ENCODE results near the gene PRAC1. TPM values are rescaled to one million over a fixed set of nuclear protein-coding genes. Genes with fewer than 3 reads are reported as not detected.

PRAC1 gene
- total RNA-seq, 4 donors from 2014 or later = not detected

DNA sequence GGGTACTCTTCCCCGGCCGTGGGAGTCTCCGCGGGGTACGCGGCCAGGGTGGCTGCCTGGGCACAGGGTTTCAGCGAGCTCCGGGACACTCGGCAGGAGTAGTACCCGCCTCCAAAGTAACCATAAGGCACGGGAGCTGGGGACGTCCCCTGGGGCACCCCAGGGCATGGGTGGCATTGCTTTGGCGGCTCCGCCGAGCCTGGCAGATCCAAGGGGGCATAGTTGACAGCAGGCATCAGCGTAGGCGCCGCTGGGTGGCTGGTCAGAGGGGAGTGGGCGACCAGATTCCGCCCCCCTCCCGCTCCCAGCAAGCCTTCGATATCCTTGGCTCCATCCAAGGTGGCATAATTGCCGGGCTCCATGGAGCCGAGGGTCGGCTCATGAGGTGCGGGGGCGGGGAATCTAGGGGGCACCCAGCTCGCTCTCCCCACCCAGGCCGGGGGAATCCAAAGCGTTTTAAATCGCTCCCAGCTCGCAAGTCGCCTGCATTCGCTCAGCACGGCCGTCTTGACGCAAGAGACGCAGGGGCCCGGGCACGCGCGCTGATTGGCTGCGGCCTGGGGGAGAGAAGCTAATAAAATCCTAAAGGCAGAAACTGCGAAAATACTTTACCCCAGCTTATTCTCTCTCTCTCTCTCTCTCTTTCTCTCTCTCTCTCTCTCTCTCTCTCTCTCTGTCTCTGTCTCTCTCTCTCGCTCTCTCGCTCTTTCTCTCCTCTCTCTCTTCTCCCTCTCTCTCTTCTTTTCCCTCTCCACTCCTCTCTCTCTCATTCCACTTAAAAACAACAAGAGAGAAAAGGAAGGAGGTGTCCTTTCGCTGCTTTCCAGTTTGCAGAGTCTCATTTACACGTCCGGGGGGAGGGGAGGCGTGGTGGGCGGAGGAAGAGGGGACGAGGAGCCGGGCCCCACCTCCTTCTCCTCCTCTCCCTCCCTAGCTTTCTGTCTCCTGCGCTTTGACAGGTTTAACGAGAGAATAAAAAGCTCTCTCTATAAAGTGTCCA lies 6.2 kb upstream of the PRAC1 start, which contains the start of gene HOXB13:
Gene HOXB13, minus strand, starts transcription at position 519 of the 1,000 bp plus-strand sequence. Its CDS starts 157 bp downstream, at position 362.
- WGBS, 2 donors = 4 to 6% methylated on average over 50 to 52 of the region's 55 CpGs
- no peak for DNase-seq (ENCODE audit: low spot score in 2 of 2)
- H3K4me3 ChIP-seq (ENCODE audit: low read depth, poor library complexity, severe bottlenecking) = no peak within 1 kb of the TSS
- intact Hi-C loops (cut with DNase I; ENCODE audit: low total_unique reads) = no loop called here
- TF ChIP-seq POLR2A (IDR thresholded peaks at IDR 0.05) = no peak
- TF ChIP-seq, protein P1, sequence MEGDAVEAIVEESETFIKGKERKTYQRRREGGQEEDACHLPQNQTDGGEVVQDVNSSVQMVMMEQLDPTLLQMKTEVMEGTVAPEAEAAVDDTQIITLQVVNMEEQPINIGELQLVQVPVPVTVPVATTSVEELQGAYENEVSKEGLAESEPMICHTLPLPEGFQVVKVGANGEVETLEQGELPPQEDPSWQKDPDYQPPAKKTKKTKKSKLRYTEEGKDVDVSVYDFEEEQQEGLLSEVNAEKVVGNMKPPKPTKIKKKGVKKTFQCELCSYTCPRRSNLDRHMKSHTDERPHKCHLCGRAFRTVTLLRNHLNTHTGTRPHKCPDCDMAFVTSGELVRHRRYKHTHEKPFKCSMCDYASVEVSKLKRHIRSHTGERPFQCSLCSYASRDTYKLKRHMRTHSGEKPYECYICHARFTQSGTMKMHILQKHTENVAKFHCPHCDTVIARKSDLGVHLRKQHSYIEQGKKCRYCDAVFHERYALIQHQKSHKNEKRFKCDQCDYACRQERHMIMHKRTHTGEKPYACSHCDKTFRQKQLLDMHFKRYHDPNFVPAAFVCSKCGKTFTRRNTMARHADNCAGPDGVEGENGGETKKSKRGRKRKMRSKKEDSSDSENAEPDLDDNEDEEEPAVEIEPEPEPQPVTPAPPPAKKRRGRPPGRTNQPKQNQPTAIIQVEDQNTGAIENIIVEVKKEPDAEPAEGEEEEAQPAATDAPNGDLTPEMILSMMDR (IDR thresholded peaks at IDR 0.05) = no peak

DNA sequence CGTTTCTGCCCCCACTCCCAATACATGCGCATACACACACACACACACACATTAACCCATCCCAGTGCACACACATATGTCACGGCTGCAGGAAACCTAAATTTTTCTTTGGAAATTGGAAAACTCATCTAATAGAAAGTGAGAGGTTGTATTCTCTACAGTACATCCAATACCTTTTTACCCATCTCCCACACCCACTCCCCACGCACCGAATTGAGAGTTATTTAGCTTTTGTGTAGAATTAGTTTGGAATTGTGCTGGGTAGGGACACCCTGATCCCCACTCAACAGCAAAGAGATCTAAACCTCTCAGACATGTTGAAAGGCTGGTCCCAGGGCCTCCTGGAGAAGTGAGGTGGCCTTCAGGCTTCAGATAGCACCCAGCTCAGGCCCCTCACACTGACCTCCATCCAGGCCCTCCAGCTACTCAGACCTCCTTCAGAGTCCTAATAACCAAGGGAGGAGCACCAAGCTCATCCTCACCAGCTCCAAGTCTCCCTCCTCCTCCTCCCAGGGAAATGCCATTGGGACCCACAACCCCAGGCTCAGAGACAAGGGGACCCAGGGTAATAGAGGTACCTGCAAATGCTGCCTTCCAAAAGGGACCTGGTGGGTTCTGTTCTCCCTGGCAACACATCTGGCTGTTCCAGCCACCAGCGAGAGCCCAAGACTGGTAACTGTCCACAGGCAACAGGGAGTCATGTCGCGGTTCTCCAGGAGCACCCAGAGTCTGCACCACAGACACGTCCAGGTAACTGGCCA lies 5.3 kb upstream of the PRAC1 start:
- TF ChIP-seq, protein P1 (IDR thresholded peaks at IDR 0.05) = no peak
- no peak for TF ChIP-seq POLR2A (IDR thresholded peaks at IDR 0.05)
- DNase-seq (ENCODE audit: low spot score in 2 of 2) = no peak
- intact Hi-C loops (cut with DNase I; ENCODE audit: low total_unique reads) = no loop called here
- 36 to 41% methylated on average over 9 of the region's 9 CpGs for WGBS, 2 donors
- H3K4me3 ChIP-seq (ENCODE audit: low read depth, poor library complexity, severe bottlenecking) = no peak overlapping the region

GRCh38 chr17:48726916-48727286 lies 4.6 kb upstream of the PRAC1 start:
- no peak for DNase-seq (ENCODE audit: low spot score in 2 of 2)
- TF ChIP-seq, protein P1 (IDR thresholded peaks at IDR 0.05) = no peak
- no peak for TF ChIP-seq POLR2A (IDR thresholded peaks at IDR 0.05)
- intact Hi-C loops (cut with DNase I; ENCODE audit: low total_unique reads) = no loop called here
- WGBS, 2 donors = 18 to 22% methylated on average over 17 to 20 of the region's 20 CpGs
- H3K4me3 ChIP-seq (ENCODE audit: low read depth, poor library complexity, severe bottlenecking) = no peak overlapping the region

GRCh38 chr17:48726114-48726915 lies 4.0 kb upstream of the PRAC1 start:
- intact Hi-C loops (cut with DNase I; ENCODE audit: low total_unique reads) = no loop called here

More at GRCh38 chr17:48726114-48726915, 4.0 kb upstream of the PRAC1 start:
- TF ChIP-seq, protein P1 (IDR thresholded peaks at IDR 0.05) = no peak
- TF ChIP-seq POLR2A (IDR thresholded peaks at IDR 0.05) = no peak
- no peak for DNase-seq (ENCODE audit: low spot score in 2 of 2)
- 18 to 27% methylated on average over 20 of the region's 20 CpGs for WGBS, 2 donors
- H3K4me3 ChIP-seq (ENCODE audit: low read depth, poor library complexity, severe bottlenecking) = no peak overlapping the region
